ENCODE results near the gene CPED1.
A peak's percentile ranks its signal among the peaks of the same experiment; 100 is the strongest.

The CPED1 gene

GRCh38 chr7:121027761-121028669 is 39.5 kb downstream of the CPED1 start:
- peak; percentile 33 for DNase-seq
- Histone ChIP-seq H2AK5ac (ENCODE audit: low read length, severe bottlenecking) (no peak overlapping the region), H2AFZ (ENCODE audit: low read depth, low read length) (no peak overlapping the region), H4K91ac (ENCODE audit: low read length) (no peak overlapping the region), H2BK15ac (ENCODE audit: low read depth, poor library complexity, severe bottlenecking) (no peak overlapping the region), H3K4me2 (ENCODE audit: low read length, poor library complexity, severe bottlenecking) (no peak overlapping the region), H2BK120ac (ENCODE audit: low read depth, low read length) (no peak overlapping the region), H3K4ac (ENCODE audit: low read depth in 1 of 2, low read length in 2 of 2) (no peak overlapping the region), H3K27ac (ENCODE audit: low read length, poor library complexity, severe bottlenecking) (no peak overlapping the region), H2BK5ac (ENCODE audit: low read depth, low read length, poor library complexity, severe bottlenecking) (no peak overlapping the region), H3K18ac (ENCODE audit: low read depth in 1 of 2, low read length in 2 of 2) (no peak overlapping the region), H3K27me3 (ENCODE audit: control insufficient read depth in 1 of 2, insufficient read depth in 1 of 2, low read length in 2 of 2) (no peaks in the 10 kb centered on the region), H3K79me1 (replicated peaks; ENCODE audit: low read length, poor library complexity, severe bottlenecking) (no peaks in the 10 kb centered on the region), H3K23ac (ENCODE audit: low read length in 2 of 2) (no peak overlapping the region), H4K8ac (ENCODE audit: low read length) (no peak overlapping the region), H3K36me3 (ENCODE audit: control insufficient read depth in 1 of 2, insufficient read depth in 2 of 2, low read depth in 1 of 2, low read length in 2 of 2) (no peaks in the 10 kb centered on the region), H2BK12ac (ENCODE audit: low read length in 2 of 2) (peak overlapping the region in 1 of 2 experiments; percentile 25), H3K4me1 (ENCODE audit: control insufficient read depth, insufficient read depth, low read depth, low read length) (no peaks in the 10 kb centered on the region), H3K9me3 (ENCODE audit: control insufficient read depth, low read length) (no peaks in the 10 kb centered on the region), H3K9ac (ENCODE audit: low read length) (peak overlapping the region; percentile 24), H3K4me3 (ENCODE audit: insufficient read depth in 1 of 2, low read depth in 1 of 2, low read length in 2 of 2) (no peak overlapping the region), H3K14ac (ENCODE audit: low read length in 2 of 2) (no peak overlapping the region)
- 95% methylated on average over 2 of the region's 10 CpGs for WGBS

DNA sequence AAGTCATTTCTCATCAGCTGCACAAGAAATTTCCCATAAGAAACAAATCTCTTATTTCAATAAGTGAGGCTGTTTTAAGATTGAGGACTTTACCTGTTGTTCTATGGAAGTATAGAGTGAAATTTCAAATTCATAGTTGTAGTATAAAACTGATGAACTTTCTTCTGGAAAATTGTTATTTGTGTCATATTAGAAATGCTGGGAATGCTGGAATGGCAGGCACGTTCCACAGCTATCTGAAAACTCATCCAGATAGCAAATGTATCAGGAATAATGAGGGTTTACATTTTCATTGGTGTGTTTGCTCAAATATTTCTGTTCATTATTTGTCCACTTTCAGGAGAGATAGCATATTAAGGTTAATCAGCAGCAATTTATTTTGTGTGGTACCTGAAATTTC is 40.8 kb downstream of the CPED1 start:
- no peak for DNase-seq
- Histone ChIP-seq H3K4me1 (ENCODE audit: control insufficient read depth, insufficient read depth, low read depth, low read length) (no peaks in the 10 kb centered on the region), H3K27ac (ENCODE audit: low read length, poor library complexity, severe bottlenecking) (no peak overlapping the region), H3K4me3 (ENCODE audit: insufficient read depth in 1 of 2, low read depth in 1 of 2, low read length in 2 of 2) (no peak overlapping the region), H2AFZ (ENCODE audit: low read depth, low read length) (no peak overlapping the region), H2BK12ac (ENCODE audit: low read length in 2 of 2) (no peak overlapping the region), H3K36me3 (ENCODE audit: control insufficient read depth in 1 of 2, insufficient read depth in 2 of 2, low read depth in 1 of 2, low read length in 2 of 2) (no peaks in the 10 kb centered on the region), H2AK5ac (ENCODE audit: low read length, severe bottlenecking) (no peak overlapping the region), H3K9me3 (ENCODE audit: control insufficient read depth, low read length) (no peaks in the 10 kb centered on the region), H2BK120ac (ENCODE audit: low read depth, low read length) (no peak overlapping the region), H3K27me3 (ENCODE audit: control insufficient read depth in 1 of 2, insufficient read depth in 1 of 2, low read length in 2 of 2) (no peaks in the 10 kb centered on the region), H3K9ac (ENCODE audit: low read length) (no peak overlapping the region), H4K91ac (ENCODE audit: low read length) (no peak overlapping the region), H2BK5ac (ENCODE audit: low read depth, low read length, poor library complexity, severe bottlenecking) (no peak overlapping the region), H3K4ac (ENCODE audit: low read depth in 1 of 2, low read length in 2 of 2) (no peak overlapping the region), H3K14ac (ENCODE audit: low read length in 2 of 2) (no peak overlapping the region), H2BK15ac (ENCODE audit: low read depth, poor library complexity, severe bottlenecking) (no peak overlapping the region), H3K18ac (ENCODE audit: low read depth in 1 of 2, low read length in 2 of 2) (no peak overlapping the region), H3K4me2 (ENCODE audit: low read length, poor library complexity, severe bottlenecking) (no peak overlapping the region), H3K79me1 (replicated peaks; ENCODE audit: low read length, poor library complexity, severe bottlenecking) (no peaks in the 10 kb centered on the region), H3K23ac (ENCODE audit: low read length in 2 of 2) (no peak overlapping the region), H4K8ac (ENCODE audit: low read length) (no peak overlapping the region)
- WGBS, result 78% methylated on average over 1 of the region's 1 CpG

- Histone ChIP-seq H2AFZ (ENCODE audit: low read depth, low read length) (no peak overlapping the region), H3K14ac (ENCODE audit: low read length in 2 of 2) (no peak overlapping the region), H2AK5ac (ENCODE audit: low read length, severe bottlenecking) (no peak overlapping the region), H2BK120ac (ENCODE audit: low read depth, low read length) (peak overlapping the region; percentile 34), H3K23ac (ENCODE audit: low read length in 2 of 2) (no peak overlapping the region), H3K4me2 (ENCODE audit: low read length, poor library complexity, severe bottlenecking) (no peak overlapping the region), H3K27ac (ENCODE audit: low read length, poor library complexity, severe bottlenecking) (no peak overlapping the region), H2BK12ac (ENCODE audit: low read length in 2 of 2) (no peak overlapping the region), H3K27me3 (ENCODE audit: control insufficient read depth in 1 of 2, insufficient read depth in 1 of 2, low read length in 2 of 2) (no peaks in the 10 kb centered on the region), H4K8ac (ENCODE audit: low read length) (no peak overlapping the region), H3K4me3 (ENCODE audit: insufficient read depth in 1 of 2, low read depth in 1 of 2, low read length in 2 of 2) (no peak overlapping the region), H4K91ac (ENCODE audit: low read length) (no peak overlapping the region), H3K4me1 (ENCODE audit: control insufficient read depth, insufficient read depth, low read depth, low read length) (no peaks in the 10 kb centered on the region), H2BK5ac (ENCODE audit: low read depth, low read length, poor library complexity, severe bottlenecking) (no peak overlapping the region), H3K9ac (ENCODE audit: low read length) (peak overlapping the region; percentile 53), H2BK15ac (ENCODE audit: low read depth, poor library complexity, severe bottlenecking) (no peak overlapping the region), H3K9me3 (ENCODE audit: control insufficient read depth, low read length) (no peaks in the 10 kb centered on the region), H3K36me3 (ENCODE audit: control insufficient read depth in 1 of 2, insufficient read depth in 2 of 2, low read depth in 1 of 2, low read length in 2 of 2) (no peaks in the 10 kb centered on the region), H3K18ac (ENCODE audit: low read depth in 1 of 2, low read length in 2 of 2) (no peak overlapping the region), H3K4ac (ENCODE audit: low read depth in 1 of 2, low read length in 2 of 2) (no peak overlapping the region), H3K79me1 (replicated peaks; ENCODE audit: low read length, poor library complexity, severe bottlenecking) (no peaks in the 10 kb centered on the region)
- 92% methylated on average over 3 of the region's 5 CpGs for WGBS
- no peak for DNase-seq
These were observed 41.8 kb downstream of the CPED1 start for GRCh38 chr7:121030308-121030707.

GRCh38 chr7:121032645-121033460 is 44.3 kb downstream of the CPED1 start:
- H3K18ac ChIP-seq (ENCODE audit: low read depth in 1 of 2, low read length in 2 of 2), result no peak overlapping the region
- no peak overlapping the region for H4K91ac ChIP-seq (ENCODE audit: low read length)
- no peak overlapping the region for H2BK5ac ChIP-seq (ENCODE audit: low read depth, low read length, poor library complexity, severe bottlenecking)
- no peak overlapping the region for H2BK120ac ChIP-seq (ENCODE audit: low read depth, low read length)
- no peak overlapping the region for H2AK5ac ChIP-seq (ENCODE audit: low read length, severe bottlenecking)
- H2BK15ac ChIP-seq (ENCODE audit: low read depth, poor library complexity, severe bottlenecking), result no peak overlapping the region
- no peak overlapping the region for H3K14ac ChIP-seq (ENCODE audit: low read length in 2 of 2)
- no peak overlapping the region for H3K9ac ChIP-seq (ENCODE audit: low read length)
- no peaks in the 10 kb centered on the region for H3K36me3 ChIP-seq (ENCODE audit: control insufficient read depth in 1 of 2, insufficient read depth in 2 of 2, low read depth in 1 of 2, low read length in 2 of 2)
- no peak overlapping the region for H2AFZ ChIP-seq (ENCODE audit: low read depth, low read length)
- H3K4me1 ChIP-seq (ENCODE audit: control insufficient read depth, insufficient read depth, low read depth, low read length), result no peaks in the 10 kb centered on the region
- WGBS, result 18% methylated on average over 4 of the region's 7 CpGs
- no peak overlapping the region for H4K8ac ChIP-seq (ENCODE audit: low read length)
- H3K27ac ChIP-seq (ENCODE audit: low read length, poor library complexity, severe bottlenecking), result peak overlapping the region; percentile 12
- H3K27me3 ChIP-seq (ENCODE audit: control insufficient read depth in 1 of 2, insufficient read depth in 1 of 2, low read length in 2 of 2), result no peaks in the 10 kb centered on the region
- H2BK12ac ChIP-seq (ENCODE audit: low read length in 2 of 2), result no peak overlapping the region
- H3K4me2 ChIP-seq (ENCODE audit: low read length, poor library complexity, severe bottlenecking), result no peak overlapping the region
- no peaks in the 10 kb centered on the region for H3K79me1 ChIP-seq (replicated peaks; ENCODE audit: low read length, poor library complexity, severe bottlenecking)
- no peak overlapping the region for H3K4me3 ChIP-seq (ENCODE audit: insufficient read depth in 1 of 2, low read depth in 1 of 2, low read length in 2 of 2)
- no peaks in the 10 kb centered on the region for H3K9me3 ChIP-seq (ENCODE audit: control insufficient read depth, low read length)
- peak; percentile 50 for DNase-seq
- no peak overlapping the region for H3K23ac ChIP-seq (ENCODE audit: low read length in 2 of 2)
- H3K4ac ChIP-seq (ENCODE audit: low read depth in 1 of 2, low read length in 2 of 2), result no peak overlapping the region

Data from mesenchymal stem cell (in vitro differentiated cells and primary cell).